ENCODE results near the gene PCDHA1.

DNA sequence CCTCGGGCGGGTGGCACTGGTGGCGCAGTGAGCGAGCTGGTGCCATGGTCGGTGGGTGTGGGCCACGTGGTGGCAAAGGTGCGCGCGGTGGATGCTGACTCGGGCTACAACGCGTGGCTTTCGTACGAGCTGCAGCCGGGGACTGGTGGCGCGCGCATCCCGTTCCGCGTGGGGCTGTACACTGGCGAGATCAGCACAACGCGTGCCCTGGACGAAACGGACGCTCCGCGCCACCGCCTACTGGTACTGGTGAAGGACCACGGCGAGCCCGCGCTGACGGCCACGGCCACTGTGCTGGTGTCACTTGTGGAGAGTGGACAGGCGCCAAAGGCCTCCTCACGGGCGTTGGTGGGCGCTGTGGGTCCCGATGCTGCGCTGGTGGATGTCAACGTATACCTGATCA, 22.9 kb downstream of the PCDHA1 start:
- TF ChIP-seq POLR2A (IDR thresholded peaks at IDR 0.05; ENCODE audit: low read depth, low read length) (no peak), POLR2AphosphoS5 (IDR thresholded peaks at IDR 0.05; ENCODE audit: insufficient read depth, low read depth, low read length) (no peak), MYC (IDR thresholded peaks at IDR 0.05; ENCODE audit: low read depth, low read length) (no peak)
